Breast epithelium (tissue), 4 donors: ENCODE measurements around the gene RPLP1. TPM values are rescaled to one million over a fixed set of nuclear protein-coding genes. Genes with fewer than 3 reads are reported as not detected.

Experiments
- DNase-seq, 2 donors: peaks; one replicate each; pipeline ENCODE4 v3.0.0-alpha.2; 2019; ENCODE audit warnings: low spot score in 2 of 2
- H3K27ac ChIP-seq, 2 donors: fragments of 200-600 bp; sonication (generic) in 1 of 2; one replicate each; pipeline ENCODE4 v1.5.1; 2016 to 2019; ENCODE audit warnings: mild to moderate bottlenecking in 1 of 2
- H3K27me3 ChIP-seq, 2 donors: fragments of 200-600 bp; sonication (generic) in 1 of 2; one replicate each; pipeline versions ENCODE4 v1.5.1 to v1.6.0; 2017 to 2019; ENCODE audit warnings: control low read depth in 1 of 2, mild to moderate bottlenecking in 1 of 2
- H3K36me3 ChIP-seq: fragments of 200-600 bp; one replicate; pipeline ENCODE4 v1.5.1; 2019
- H3K4me1 ChIP-seq, 2 donors: fragments of 200-600 bp; sonication (generic); one replicate each; pipeline ENCODE4 v1.5.1; 2016 to 2019; ENCODE audit warnings: control low read depth in 1 of 2
- H3K4me3 ChIP-seq, 3 donors: fragments of 200-600 bp; sonication (generic); 1 replicate in 2 of 3; 2 replicates in 1 of 3; pipeline ENCODE4 v1.5.1; 2016 to 2019; ENCODE audit warnings: mild to moderate bottlenecking in 3 of 3, moderate library complexity in 2 of 3
- H3K9me3 ChIP-seq, 2 donors: fragments of 200-600 bp; sonication (generic) in 1 of 2; one replicate each; pipeline ENCODE4 v1.5.1; 2016 to 2019; ENCODE audit warnings: control low read depth in 1 of 2
- POLR2A ChIP-seq: fragments of 450-650 bp; IDR thresholded peaks from one replicate; pipeline ENCODE4 v1.6.1; 2016; ENCODE audit warnings: antibody characterized with exemption, mild to moderate bottlenecking, moderate library complexity
- POLR2AphosphoS5 ChIP-seq, 3 donors: sonication (generic); formaldehyde crosslinking; IDR thresholded peaks; one replicate each; pipeline ENCODE4 v1.6.1; 2017; ENCODE audit warnings: antibody characterized with exemption in 3 of 3
- intact Hi-C: fragments of 100-400 bp; cut with DNase I; formaldehyde crosslinking; loops from one replicate; pipeline ENCODE4 v1.15.1; 2023; ENCODE audit warnings: low total_unique reads
- total RNA-seq, 3 donors: library from RNA; depleted of rRNA; stranded (reverse); fragments of >200 nt; gene quantifications; one replicate each; pipeline ENCODE4 v1.1.0, GENCODE V29; 2016
- TF ChIP-seq, protein P1 (sequence below), 3 donors: fragments of 450-650 bp; IDR thresholded peaks; one replicate each; pipeline ENCODE4 v1.5.1; 2016 to 2017; ENCODE audit warnings: antibody characterized with exemption in 3 of 3, mild to moderate bottlenecking in 3 of 3, moderate library complexity in 3 of 3

RPLP1 gene
- total RNA-seq, 3 donors from 2014 or later: 624 to 881 (median 805) TPM

DNA sequence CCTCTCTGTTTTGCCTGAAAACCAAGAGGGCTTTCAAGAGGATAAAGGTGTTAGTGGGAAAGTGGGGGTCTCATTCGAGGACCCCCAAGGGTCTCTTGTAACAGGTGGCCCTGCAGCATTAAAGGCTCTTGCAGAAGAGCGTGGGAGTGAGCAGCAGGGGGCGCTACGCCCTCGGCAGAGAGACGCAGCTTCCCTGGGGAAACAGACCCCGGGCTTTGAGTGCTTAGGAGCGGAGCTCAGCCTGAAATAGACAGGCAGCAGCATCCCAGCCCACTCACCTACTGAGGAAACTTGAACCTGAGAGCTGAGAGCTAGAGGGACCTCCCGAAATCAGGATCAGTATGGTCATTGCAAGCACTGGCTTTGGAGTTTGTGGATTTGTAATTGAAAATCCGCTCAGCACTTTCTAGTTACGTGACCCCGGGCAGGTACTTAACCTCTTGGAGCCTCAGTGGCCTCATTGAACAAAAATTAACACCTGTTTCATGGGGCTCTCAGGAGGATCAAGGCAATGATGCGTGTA lies 25.7 kb downstream of the RPLP1 start:
- intact Hi-C loops: loop anchor here (5.0 kb wide), 1 partner anchor 1009 kb away; no protein-coding TSS in a partner anchor
- no peak overlapping the region for H3K4me3 ChIP-seq
- no peaks in the 10 kb centered on the region for H3K36me3 ChIP-seq
- no peak overlapping the region for H3K27ac ChIP-seq
- DNase-seq: no peak
- no peaks in the 10 kb centered on the region for H3K9me3 ChIP-seq
- no peaks in the 10 kb centered on the region for H3K27me3 ChIP-seq
- no peak for TF ChIP-seq POLR2AphosphoS5 (IDR thresholded peaks at IDR 0.05)
- TF ChIP-seq, protein P1, sequence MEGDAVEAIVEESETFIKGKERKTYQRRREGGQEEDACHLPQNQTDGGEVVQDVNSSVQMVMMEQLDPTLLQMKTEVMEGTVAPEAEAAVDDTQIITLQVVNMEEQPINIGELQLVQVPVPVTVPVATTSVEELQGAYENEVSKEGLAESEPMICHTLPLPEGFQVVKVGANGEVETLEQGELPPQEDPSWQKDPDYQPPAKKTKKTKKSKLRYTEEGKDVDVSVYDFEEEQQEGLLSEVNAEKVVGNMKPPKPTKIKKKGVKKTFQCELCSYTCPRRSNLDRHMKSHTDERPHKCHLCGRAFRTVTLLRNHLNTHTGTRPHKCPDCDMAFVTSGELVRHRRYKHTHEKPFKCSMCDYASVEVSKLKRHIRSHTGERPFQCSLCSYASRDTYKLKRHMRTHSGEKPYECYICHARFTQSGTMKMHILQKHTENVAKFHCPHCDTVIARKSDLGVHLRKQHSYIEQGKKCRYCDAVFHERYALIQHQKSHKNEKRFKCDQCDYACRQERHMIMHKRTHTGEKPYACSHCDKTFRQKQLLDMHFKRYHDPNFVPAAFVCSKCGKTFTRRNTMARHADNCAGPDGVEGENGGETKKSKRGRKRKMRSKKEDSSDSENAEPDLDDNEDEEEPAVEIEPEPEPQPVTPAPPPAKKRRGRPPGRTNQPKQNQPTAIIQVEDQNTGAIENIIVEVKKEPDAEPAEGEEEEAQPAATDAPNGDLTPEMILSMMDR (IDR thresholded peaks at IDR 0.05): peak; percentile 46 to 74 (median 60)
- H3K4me1 ChIP-seq: no peaks in the 10 kb centered on the region

DNA sequence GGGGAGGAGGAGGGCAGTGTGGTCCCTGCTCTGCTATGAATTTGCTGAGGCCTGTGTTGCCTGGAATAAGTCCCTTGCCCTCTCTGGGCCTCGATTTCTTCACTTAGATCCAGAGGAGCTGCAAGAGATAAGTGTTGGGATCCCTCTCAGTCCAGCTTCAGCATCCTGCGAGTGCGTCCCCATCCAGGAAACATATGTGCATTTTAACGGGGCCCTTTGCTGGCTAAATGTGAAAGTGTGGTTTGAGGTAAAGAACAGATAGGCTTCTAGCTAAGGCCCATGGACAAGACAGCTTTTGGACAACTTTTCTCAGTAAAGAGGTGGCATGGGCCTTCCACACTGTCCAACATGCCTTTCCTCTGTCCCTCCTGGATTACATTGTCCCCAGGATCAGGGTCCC lies 26.5 kb downstream of the RPLP1 start:
- H3K4me1 ChIP-seq: no peaks in the 10 kb centered on the region
- H3K9me3 ChIP-seq: no peaks in the 10 kb centered on the region
- H3K36me3 ChIP-seq: no peaks in the 10 kb centered on the region
- H3K27me3 ChIP-seq: no peaks in the 10 kb centered on the region
- TF ChIP-seq, protein P1 (IDR thresholded peaks at IDR 0.05): no peak
- no peak for TF ChIP-seq POLR2A
- TF ChIP-seq POLR2AphosphoS5 (IDR thresholded peaks at IDR 0.05): no peak
- intact Hi-C loops: loop anchor here (5.0 kb wide), 1 partner anchor 1008 kb away; no protein-coding TSS in a partner anchor
- H3K4me3 ChIP-seq: no peak overlapping the region
- no peak overlapping the region for H3K27ac ChIP-seq
- DNase-seq: no peak

DNA sequence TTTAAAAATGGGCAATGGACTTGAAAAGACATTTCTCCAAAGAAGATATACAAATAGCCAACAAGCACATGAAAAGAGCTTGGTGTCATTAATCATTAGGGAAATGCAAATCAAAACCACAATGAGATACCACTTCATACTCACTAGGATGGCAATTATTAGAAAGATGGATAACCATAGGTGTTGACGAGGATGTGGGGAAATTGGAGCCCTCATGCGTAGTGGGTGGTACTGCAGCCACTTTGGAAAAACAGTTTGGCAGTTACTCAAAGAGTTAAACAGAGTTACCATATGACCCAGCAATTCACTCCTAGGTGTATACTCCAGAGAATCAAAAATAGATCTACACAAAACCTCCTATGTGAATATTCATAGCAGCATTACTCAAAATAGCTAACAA lies 27.4 kb downstream of the RPLP1 start:
- no peak for DNase-seq
- intact Hi-C loops: loop anchor here (5.0 to 10.0 kb wide), 2 partner anchors 795 to 1007 kb away; no protein-coding TSS in a partner anchor
- H3K27me3 ChIP-seq: no peaks in the 10 kb centered on the region
- TF ChIP-seq, protein P1 (IDR thresholded peaks at IDR 0.05): no peak
- TF ChIP-seq POLR2AphosphoS5 (IDR thresholded peaks at IDR 0.05): no peak
- TF ChIP-seq POLR2A: no peak
- H3K36me3 ChIP-seq: no peaks in the 10 kb centered on the region
- peaks cover 0 to 4% of the 10 kb centered on the region in 2 donors for H3K4me1 ChIP-seq
- no peak overlapping the region for H3K27ac ChIP-seq
- H3K9me3 ChIP-seq: no peaks in the 10 kb centered on the region
- H3K4me3 ChIP-seq: no peak overlapping the region

DNA sequence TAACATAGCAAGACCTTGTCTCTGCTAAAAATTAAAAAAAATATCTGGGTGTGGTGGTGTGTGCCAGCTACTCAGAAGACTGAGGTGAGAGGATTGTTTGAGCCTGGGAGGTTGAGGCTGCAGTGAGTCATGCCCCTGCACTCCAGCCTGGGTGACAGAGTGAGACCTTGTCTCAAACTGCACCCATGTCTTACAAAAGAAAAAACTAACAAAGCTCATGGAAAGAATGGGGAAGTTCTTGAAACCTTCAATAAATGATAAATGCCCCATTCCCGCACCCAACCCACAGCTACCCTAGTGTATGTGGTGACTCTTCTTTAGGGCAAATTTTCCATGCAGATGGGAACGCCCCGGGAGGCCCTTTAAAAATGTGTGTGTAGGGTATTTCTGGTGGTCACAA lies 28.3 kb downstream of the RPLP1 start:
- H3K4me1 ChIP-seq: peaks cover 0 to 7% of the 10 kb centered on the region in 2 donors
- H3K4me3 ChIP-seq: no peak overlapping the region
- H3K27ac ChIP-seq: no peak overlapping the region
- H3K36me3 ChIP-seq: no peaks in the 10 kb centered on the region
- no peaks in the 10 kb centered on the region for H3K9me3 ChIP-seq
- DNase-seq: no peak
- H3K27me3 ChIP-seq: no peaks in the 10 kb centered on the region
- TF ChIP-seq, protein P1 (IDR thresholded peaks at IDR 0.05): no peak
- TF ChIP-seq POLR2A (no peak), POLR2AphosphoS5 (IDR thresholded peaks at IDR 0.05) (no peak)
- intact Hi-C loops: loop anchor here (10.0 kb wide), 1 partner anchor 794 kb away; no protein-coding TSS in a partner anchor

DNA sequence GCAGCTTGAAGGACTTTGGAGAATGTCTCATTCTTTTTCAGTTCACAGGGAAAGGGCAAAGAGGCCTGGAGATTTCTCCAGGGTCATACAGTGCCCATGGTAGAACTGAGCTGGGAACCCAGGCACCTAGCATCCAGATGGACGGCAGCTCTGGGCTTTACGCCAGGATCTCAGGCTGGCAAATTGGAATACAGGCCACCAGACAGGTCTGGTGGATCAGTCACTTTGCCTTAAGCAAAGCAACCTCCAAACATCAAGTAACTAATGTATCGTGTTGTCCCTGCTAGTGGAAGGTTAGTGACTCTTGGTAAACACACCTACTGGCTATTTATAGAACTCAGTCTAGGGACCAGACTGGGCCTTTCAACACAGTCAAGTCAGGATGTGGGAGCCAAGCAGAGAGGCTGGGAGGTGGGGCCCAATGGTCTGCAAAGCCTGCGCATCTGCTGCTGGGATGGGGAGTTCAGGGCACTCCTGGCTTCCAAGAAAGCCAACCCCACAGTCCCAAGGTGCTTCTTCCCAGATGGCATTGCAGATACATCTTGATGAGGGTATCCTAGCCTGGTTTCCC lies 30.2 kb downstream of the RPLP1 start:
- H3K9me3 ChIP-seq: no peaks in the 10 kb centered on the region
- intact Hi-C loops: loop anchor here (10.0 kb wide), 1 partner anchor 792 kb away; no protein-coding TSS in a partner anchor
- DNase-seq: peak; percentile 56 to 84

More for the DNA sequence above, 30.2 kb downstream of the RPLP1 start:
- Histone ChIP-seq H3K27ac (no peak overlapping the region), H3K4me1 (peaks cover 0 to 7% of the 10 kb centered on the region in 2 donors), H3K27me3 (no peaks in the 10 kb centered on the region), H3K4me3 (no peak overlapping the region), H3K36me3 (no peaks in the 10 kb centered on the region)
- TF ChIP-seq POLR2AphosphoS5 (IDR thresholded peaks at IDR 0.05) (no peak), POLR2A (no peak)
- TF ChIP-seq, protein P1 (IDR thresholded peaks at IDR 0.05): no peak
